Chondrocyte (in vitro differentiated cells): ENCODE data around the gene DRAM1. TPM values are rescaled to one million over a fixed set of nuclear protein-coding genes. Genes with fewer than 3 reads are reported as not detected.

Experiments
- DNase-seq: peaks from one replicate; pipeline ENCODE4 v3.0.0; 2021; ENCODE audit warnings: mixed read lengths, low spot score
- H3K27ac Mint-ChIP-seq: one replicate; pipeline ENCODE4 v1.8.0; 2021; ENCODE audit warnings: mild to moderate bottlenecking, moderate library complexity, mixed read lengths; ENCODE audit not compliant: unreplicated experiment
- H3K27me3 Mint-ChIP-seq: 2 replicates; pipeline ENCODE4 v1.8.0; 2021; ENCODE audit warnings: low read depth, mixed read lengths
- H3K36me3 Mint-ChIP-seq: 2 replicates; pipeline ENCODE4 v1.8.0; 2021; ENCODE audit warnings: low read depth, mixed read lengths
- H3K4me1 Mint-ChIP-seq: 2 replicates; pipeline ENCODE4 v1.8.0; 2021; ENCODE audit warnings: low read depth, mild to moderate bottlenecking, mixed read lengths
- H3K4me3 Mint-ChIP-seq: one replicate; pipeline ENCODE4 v1.8.0; 2021; ENCODE audit warnings: mild to moderate bottlenecking, moderate library complexity, mixed read lengths; ENCODE audit not compliant: unreplicated experiment
- H3K9me3 Mint-ChIP-seq: 2 replicates; pipeline ENCODE4 v1.8.0; 2021; ENCODE audit warnings: low read depth, mixed read lengths
- CTCF ChIP-seq: fragments of 200-600 bp; sonication (generic); IDR thresholded peaks from 2 replicates; pipeline ENCODE4 v1.5.0; 2021; ENCODE audit warnings: antibody characterized with exemption, mild to moderate bottlenecking, moderate library complexity
- total RNA-seq: library from RNA; stranded (reverse); gene quantifications from 3 replicates; pipeline ENCODE4 v1.2.1, GENCODE V29; 2021

The DRAM1 gene
- total RNA-seq, 1 donor from 2014 or later = 11.6 TPM

DNA sequence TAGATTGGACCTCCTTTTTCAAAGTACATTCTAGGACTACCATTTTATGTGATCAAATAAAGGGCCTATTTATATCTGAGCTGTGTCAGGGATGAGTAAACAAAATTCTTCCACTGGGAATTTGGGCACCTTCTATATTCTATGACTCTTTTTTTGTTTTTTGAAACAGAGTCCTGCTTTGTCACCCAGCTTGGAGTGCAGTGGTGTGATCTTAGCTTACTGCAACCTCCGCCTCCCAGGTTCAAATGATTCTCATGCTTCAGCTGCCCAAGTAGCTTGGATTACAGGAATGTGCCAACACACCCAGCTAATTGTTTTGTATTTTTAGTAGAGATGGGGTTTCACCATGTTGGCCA, 64.8 kb downstream of the DRAM1 start:
- no peak overlapping the region for H3K4me3 Mint-ChIP-seq
- H3K4me1 Mint-ChIP-seq = peaks cover 10% of the 10 kb centered on the region
- peaks cover 3% of the 10 kb centered on the region for H3K27me3 Mint-ChIP-seq
- no peaks in the 10 kb centered on the region for H3K9me3 Mint-ChIP-seq
- DNase-seq = no peak
- H3K36me3 Mint-ChIP-seq = no peaks in the 10 kb centered on the region
- no peak overlapping the region for H3K27ac Mint-ChIP-seq
- TF ChIP-seq CTCF = no peak

DNA sequence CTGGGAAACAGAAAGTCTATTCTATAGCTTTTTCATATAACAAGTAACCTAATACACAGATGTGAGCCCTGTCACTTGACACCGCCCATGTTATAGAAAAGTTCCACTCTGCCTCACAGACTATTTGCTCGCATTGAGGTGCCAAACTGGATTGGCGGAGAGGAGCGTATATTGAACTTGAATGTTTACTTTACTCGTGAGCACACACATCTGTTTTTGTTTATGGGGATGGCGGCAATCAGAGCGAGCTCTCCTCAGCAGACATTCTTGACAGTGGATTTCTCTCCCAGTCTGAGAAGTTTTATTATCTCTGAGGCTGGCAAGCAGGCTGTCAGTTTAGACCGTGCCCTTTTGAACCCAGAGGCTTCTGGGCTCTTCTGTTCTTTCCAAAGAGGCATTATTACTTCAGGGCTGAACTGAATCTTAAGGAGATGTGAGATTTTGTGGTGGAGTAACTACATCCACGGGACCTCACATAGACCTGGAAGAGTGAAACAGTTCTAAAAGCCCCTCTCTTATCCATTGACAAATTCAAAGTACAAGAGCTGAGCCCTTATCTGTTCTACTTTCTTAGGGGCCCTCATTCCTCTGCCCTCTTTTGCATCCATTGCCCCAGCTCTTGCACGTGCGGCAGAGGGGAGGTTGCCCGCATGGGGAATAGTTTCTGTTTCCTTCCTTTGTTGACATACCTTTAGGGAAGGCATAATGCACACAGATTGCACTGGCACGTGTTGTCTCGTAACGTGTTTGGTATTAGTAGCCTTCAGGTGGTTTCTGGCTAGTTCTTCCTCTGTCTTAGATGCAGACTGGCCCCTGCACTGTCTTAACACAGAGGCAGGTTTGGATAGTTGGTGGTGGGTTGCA, 68.2 kb downstream of the DRAM1 start:
- H3K4me3 Mint-ChIP-seq = no peak overlapping the region
- no peak for TF ChIP-seq CTCF

DNA sequence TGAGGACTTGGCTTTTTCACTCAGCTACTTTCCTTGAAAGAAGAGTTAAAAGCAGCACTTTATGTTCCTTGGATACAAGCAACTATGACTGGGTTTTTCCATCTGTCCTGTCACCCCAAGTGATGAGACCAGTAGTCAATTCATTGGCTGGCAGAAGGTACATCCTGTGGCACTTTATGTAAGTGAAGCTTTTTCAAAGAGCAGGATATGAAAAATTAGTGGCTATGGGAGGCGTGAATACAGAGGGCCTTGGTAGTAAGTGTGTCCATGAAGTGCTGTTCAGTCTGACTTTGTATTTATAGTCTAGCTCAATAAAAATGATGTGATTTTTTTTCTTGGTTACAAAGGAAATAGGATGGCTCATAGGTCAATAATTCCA, 68.8 kb downstream of the DRAM1 start:
- no peaks in the 10 kb centered on the region for H3K27me3 Mint-ChIP-seq
- TF ChIP-seq CTCF = no peak
- no peak for DNase-seq
- H3K9me3 Mint-ChIP-seq = no peaks in the 10 kb centered on the region
- H3K4me3 Mint-ChIP-seq = no peak overlapping the region
- H3K36me3 Mint-ChIP-seq = no peaks in the 10 kb centered on the region
- peaks cover 5% of the 10 kb centered on the region for H3K4me1 Mint-ChIP-seq
- no peak overlapping the region for H3K27ac Mint-ChIP-seq

More for the DNA sequence above, 68.2 kb downstream of the DRAM1 start:
- H3K36me3 Mint-ChIP-seq = no peaks in the 10 kb centered on the region
- H3K27ac Mint-ChIP-seq = no peak overlapping the region
- no peak for DNase-seq
- H3K27me3 Mint-ChIP-seq = no peaks in the 10 kb centered on the region
- H3K9me3 Mint-ChIP-seq = no peaks in the 10 kb centered on the region
- peaks cover 5% of the 10 kb centered on the region for H3K4me1 Mint-ChIP-seq

DNA sequence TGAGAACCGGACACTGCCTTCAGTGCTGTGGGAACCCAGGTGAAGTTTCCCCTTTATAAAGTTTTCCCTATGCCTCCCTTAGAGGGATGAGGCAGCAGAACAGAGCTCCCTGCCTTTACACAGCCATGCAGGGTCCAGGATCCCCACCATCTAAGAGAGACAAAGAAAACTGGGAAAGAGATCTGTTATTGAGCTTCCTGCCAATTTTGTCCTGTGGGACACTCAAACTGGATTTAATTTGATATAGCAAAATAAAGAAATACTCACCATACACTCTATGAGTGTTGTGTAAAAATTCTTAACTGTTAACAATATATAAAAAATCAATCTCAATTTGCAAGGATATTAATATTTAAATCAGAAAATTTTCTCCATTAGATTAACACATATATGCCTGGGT, 69.9 kb downstream of the DRAM1 start:
- no peaks in the 10 kb centered on the region for H3K36me3 Mint-ChIP-seq
- no peak overlapping the region for H3K27ac Mint-ChIP-seq
- peaks cover 5% of the 10 kb centered on the region for H3K4me1 Mint-ChIP-seq
- no peaks in the 10 kb centered on the region for H3K27me3 Mint-ChIP-seq
- no peak overlapping the region for H3K4me3 Mint-ChIP-seq
- H3K9me3 Mint-ChIP-seq = peaks cover 3% of the 10 kb centered on the region
- no peak for TF ChIP-seq CTCF
- DNase-seq = no peak

DNA sequence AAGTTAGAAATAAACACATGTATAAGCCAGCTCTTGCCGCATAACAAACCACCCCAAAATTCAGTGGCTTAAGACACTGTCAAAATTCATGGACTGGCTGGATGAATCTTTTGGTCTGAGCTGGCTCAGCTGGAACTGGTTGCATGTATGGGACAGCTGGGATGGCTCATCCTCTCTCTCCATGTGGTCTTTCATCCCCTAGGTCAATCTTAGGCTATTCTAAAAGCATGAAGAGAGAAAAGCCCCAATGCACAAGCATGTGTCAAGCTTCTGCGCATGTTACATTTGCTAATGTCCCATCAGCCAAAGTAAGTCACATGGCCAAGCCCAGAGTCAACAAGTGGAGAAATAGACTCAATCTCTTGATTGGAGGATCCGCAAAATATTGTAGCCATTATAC, 71.0 kb downstream of the DRAM1 start:
- H3K27ac Mint-ChIP-seq = no peak overlapping the region
- H3K4me3 Mint-ChIP-seq = no peak overlapping the region
- peaks cover 1% of the 10 kb centered on the region for H3K27me3 Mint-ChIP-seq
- no peak for DNase-seq
- H3K36me3 Mint-ChIP-seq = no peaks in the 10 kb centered on the region
- H3K9me3 Mint-ChIP-seq = peaks cover 3% of the 10 kb centered on the region
- TF ChIP-seq CTCF = no peak
- peaks cover 5% of the 10 kb centered on the region for H3K4me1 Mint-ChIP-seq
